H1 (cell line): Measurements from ENCODE around the gene CCNB3. TPM values are rescaled to one million over a fixed set of nuclear protein-coding genes. Genes with fewer than 3 reads are reported as not detected.

Experiments used
- CTCF ChIA-PET: fragments of 300-600 bp; sonication (Branson Sonifier 250); formaldehyde crosslinking; loops from one replicate; lab custom pipeline; 2021; ENCODE audit not compliant: partially characterized antibody; lab: Charles Lee
- POLR2A ChIA-PET: fragments of 300-600 bp; sonication (Branson Sonifier 250); formaldehyde crosslinking; loops from one replicate; lab custom pipeline; 2021; ENCODE audit warnings: inconsistent platforms; ENCODE audit not compliant: partially characterized antibody; lab: Charles Lee
- DNase-seq, 2 experiments: peaks; one replicate each; pipeline versions ENCODE4 v3.0.0 to v3.0.0-alpha.2; 2010 to 2022; ENCODE audit warnings: low spot score in 2 of 2, low read depth in 1 of 2, mixed read lengths in 1 of 2
- FAIRE-seq: peaks from 2 replicates; lab custom pipeline; 2011; peaks lifted over from hg19 to GRCh38; lab: Jason Lieb, UNC
- H2AFZ ChIP-seq: 2 replicates; pipeline ENCODE4 v1.8.1; 2012; ENCODE audit warnings: low read length, inconsistent platforms
- H2AK5ac ChIP-seq: 2 replicates; pipeline ENCODE4 v1.6.1; 2013; ENCODE audit warnings: low read depth, low read length
- H2BK120ac ChIP-seq: replicated peaks from 2 replicates; pipeline ENCODE3; 2013; ENCODE audit warnings: low read depth, low read length, inconsistent platforms
- H2BK12ac ChIP-seq: 2 replicates; pipeline ENCODE4 v1.6.1; 2013; ENCODE audit warnings: low read depth, low read length
- H2BK15ac ChIP-seq: 2 replicates; pipeline ENCODE4 v1.6.1; 2013; ENCODE audit warnings: low read length
- H2BK20ac ChIP-seq: 2 replicates; pipeline ENCODE4 v1.6.1; 2013; ENCODE audit warnings: low read length
- H2BK5ac ChIP-seq: 2 replicates; pipeline ENCODE4 v1.6.1; 2013; ENCODE audit warnings: low read depth, low read length
- H3K14ac ChIP-seq: 2 replicates; pipeline ENCODE4 v1.6.1; 2013; ENCODE audit warnings: inconsistent platforms; ENCODE audit not compliant: insufficient read length
- H3K18ac ChIP-seq: 2 replicates; pipeline ENCODE4 v1.6.1; 2013; ENCODE audit warnings: low read length; ENCODE audit errors: extremely low read depth
- H3K23ac ChIP-seq: 2 replicates; pipeline ENCODE4 v1.6.1; 2013; ENCODE audit warnings: inconsistent platforms; ENCODE audit not compliant: insufficient read length
- H3K23me2 ChIP-seq: 2 replicates; pipeline ENCODE4 v1.6.1; 2013; ENCODE audit warnings: low read depth, low read length
- H3K27ac ChIP-seq: 2 replicates; pipeline ENCODE4 v1.6.1; 2011; ENCODE audit warnings: low read depth, low read length, inconsistent platforms
- H3K27me3 ChIP-seq, 4 experiments: replicated peaks in 1 of 4; 1 replicate in 1 of 4; 2 replicates in 3 of 4; pipeline versions ENCODE4 v1.6.1 to v1.8.1; 2011 to 2013; ENCODE audit warnings: low read length in 3 of 4, mild to moderate bottlenecking in 3 of 4, inconsistent platforms in 2 of 4, mixed read lengths in 2 of 4, moderate library complexity in 1 of 4; ENCODE audit not compliant: control insufficient read depth in 3 of 4, insufficient read depth in 3 of 4; ENCODE audit errors: extremely low read depth in 1 of 4
- H3K36me3 ChIP-seq, 4 experiments: 2 replicates each; pipeline versions ENCODE4 v1.6.1 to v1.8.1; 2011 to 2013; ENCODE audit warnings: mild to moderate bottlenecking in 4 of 4, low read length in 3 of 4, moderate library complexity in 2 of 4, control low read depth in 1 of 4, inconsistent platforms in 1 of 4; ENCODE audit not compliant: insufficient read depth in 4 of 4, control insufficient read depth in 2 of 4
- H3K4ac ChIP-seq: replicated peaks from 2 replicates; pipeline ENCODE3; 2013; ENCODE audit warnings: low read length, low read depth, mixed read lengths, inconsistent platforms; ENCODE audit not compliant: insufficient read length
- H3K4me1 ChIP-seq, 4 experiments: replicated peaks in 1 of 4; 1 replicate in 1 of 4; 2 replicates in 3 of 4; pipeline versions ENCODE4 v1.6.1 to v1.8.1; 2011 to 2013; ENCODE audit warnings: low read length in 3 of 4, inconsistent platforms in 2 of 4, mixed read lengths in 1 of 4; ENCODE audit not compliant: insufficient read depth in 4 of 4, control insufficient read depth in 3 of 4
- H3K4me2 ChIP-seq, 2 experiments: 2 replicates each; pipeline versions ENCODE4 v1.6.1 to v1.8.1; 2011 to 2013; ENCODE audit warnings: low read depth in 2 of 2, low read length in 2 of 2, control low read depth in 1 of 2, inconsistent platforms in 1 of 2, mild to moderate bottlenecking in 1 of 2; ENCODE audit not compliant: insufficient read depth in 1 of 2
- H3K4me3 ChIP-seq, 4 experiments: fragments of 200-600, 300-600 bp in 1 of 4; sonication (generic), shearing (Covaris generic), sonication (Bioruptor Twin) in 1 of 4; 2 replicates each; pipeline versions ENCODE4 v1.5.1 to v1.8.1; 2011 to 2016; ENCODE audit warnings: low read length in 4 of 4, low read depth in 3 of 4, control low read depth in 2 of 4, inconsistent platforms in 2 of 4, mild to moderate bottlenecking in 2 of 4, mixed read lengths in 1 of 4, moderate library complexity in 1 of 4; ENCODE audit not compliant: insufficient read depth in 2 of 4; ENCODE audit errors: extremely low read depth in 1 of 4
- H3K56ac ChIP-seq: replicated peaks from 2 replicates; pipeline ENCODE3; 2013; ENCODE audit warnings: low read depth, mild to moderate bottlenecking, mixed read lengths, low read length, inconsistent platforms; ENCODE audit not compliant: insufficient read length
- H3K79me1 ChIP-seq: 2 replicates; pipeline ENCODE4 v1.6.1; 2013; ENCODE audit warnings: low read depth, low read length, control low read depth
- H3K79me2 ChIP-seq, 2 experiments: 2 replicates each; pipeline versions ENCODE4 v1.6.1 to v1.8.1; 2012 to 2013; ENCODE audit warnings: low read length in 2 of 2, mild to moderate bottlenecking in 2 of 2, inconsistent platforms in 1 of 2; ENCODE audit not compliant: insufficient read depth in 2 of 2, control insufficient read depth in 1 of 2
- H3K9ac ChIP-seq, 4 experiments: replicated peaks in 1 of 4; 1 replicate in 1 of 4; 2 replicates in 3 of 4; pipeline versions ENCODE4 v1.6.1 to v1.8.1; 2011 to 2013; ENCODE audit warnings: low read depth in 3 of 4, low read length in 3 of 4, control low read depth in 2 of 4, mild to moderate bottlenecking in 2 of 4, moderate library complexity in 2 of 4, inconsistent platforms in 1 of 4; ENCODE audit errors: extremely low read depth in 1 of 4
- H3K9me3 ChIP-seq, 2 experiments: 2 replicates each; pipeline versions ENCODE4 v1.6.1 to v1.8.1; 2012 to 2013; ENCODE audit warnings: mild to moderate bottlenecking in 2 of 2, moderate library complexity in 2 of 2, control low read depth in 1 of 2, inconsistent platforms in 1 of 2, low read depth in 1 of 2, low read length in 1 of 2, mixed read lengths in 1 of 2; ENCODE audit not compliant: insufficient read depth in 2 of 2
- H4K20me1 ChIP-seq, 2 experiments: replicated peaks in 1 of 2; 2 replicates each; pipeline versions ENCODE3 to v1.8.1; 2011 to 2013; ENCODE audit warnings: inconsistent platforms in 2 of 2, low read length in 2 of 2, mild to moderate bottlenecking in 1 of 2; ENCODE audit not compliant: insufficient read depth in 2 of 2, control insufficient read depth in 1 of 2
- H4K5ac ChIP-seq: 2 replicates; pipeline ENCODE4 v1.6.1; 2013; ENCODE audit warnings: low read length, low read depth, mixed read lengths, inconsistent platforms; ENCODE audit not compliant: insufficient read length
- H4K8ac ChIP-seq: 2 replicates; pipeline ENCODE4 v1.8.0; 2013; ENCODE audit warnings: mild to moderate bottlenecking, moderate library complexity, low read length, inconsistent platforms; ENCODE audit not compliant: insufficient read depth; ENCODE audit errors: extremely low read depth
- H4K91ac ChIP-seq: replicated peaks from 2 replicates; pipeline ENCODE3; 2013; ENCODE audit warnings: low read length, mixed read lengths, inconsistent platforms; ENCODE audit not compliant: insufficient read length
- BACH1 ChIP-seq: IDR thresholded peaks from 2 replicates; pipeline ENCODE4 v1.6.1; 2012; ENCODE audit warnings: low read length, improper control_type of control experiment
- CTCF ChIP-seq, 3 experiments: IDR thresholded peaks; 1 replicate in 2 of 3; 2 replicates in 1 of 3; pipeline versions ENCODE4 v1.5.1 to v1.6.1; 2011; ENCODE audit warnings: low read length in 3 of 3, mild to moderate bottlenecking in 3 of 3, inconsistent platforms in 2 of 3, low read depth in 1 of 3, moderate library complexity in 1 of 3; ENCODE audit not compliant: insufficient read depth in 1 of 3; ENCODE audit errors: control extremely low read depth in 1 of 3
- EP300 ChIP-seq, 2 experiments: IDR thresholded peaks; 1 replicate in 1 of 2; 2 replicates in 1 of 2; pipeline ENCODE4 v1.6.1; 2011 to 2012; ENCODE audit warnings: low read depth in 2 of 2, low read length in 2 of 2, mild to moderate bottlenecking in 2 of 2, borderline replicate concordance in 1 of 2, inconsistent platforms in 1 of 2, moderate library complexity in 1 of 2
- JUND ChIP-seq: IDR thresholded peaks from 2 replicates; pipeline ENCODE4 v1.6.1; 2011; ENCODE audit warnings: mild to moderate bottlenecking, improper control_type of control experiment, low read length
- PHF8 ChIP-seq: fragments of 200-600 bp; sonication (generic); conservative IDR thresholded peaks from 2 replicates; pipeline ENCODE4 v1.7.1; 2012; ENCODE audit warnings: low read depth, mild to moderate bottlenecking, inconsistent platforms, low read length, moderate library complexity
- RAD21 ChIP-seq, 2 experiments: IDR thresholded peaks in 1 of 2; conservative IDR thresholded peaks in 1 of 2; 2 replicates each; pipeline ENCODE4 v1.6.1; 2011; ENCODE audit warnings: low read depth in 2 of 2, low read length in 2 of 2, improper control_type of control experiment in 1 of 2, inconsistent platforms in 1 of 2, mild to moderate bottlenecking in 1 of 2, moderate library complexity in 1 of 2
- WGBS, 2 experiments: shearing (Covaris generic) in 1 of 2; methylation state at CpG; one replicate each; pipeline versions ENCODE4 v1.1.6 to v1.1.7; 2013 to 2015; ENCODE audit warnings: low lambda C conversion rate in 2 of 2, mixed read lengths in 2 of 2, inconsistent platforms in 1 of 2, low coverage in 1 of 2, missing lambda C conversion rate in 1 of 2; ENCODE audit not compliant: insufficient replicate concordance in 2 of 2, insufficient coverage in 1 of 2, insufficient read length in 1 of 2; ENCODE audit errors: extremely low coverage in 1 of 2, missing lambda C conversion rate in 1 of 2; 5-methylcytosine and 5-hydroxymethylcytosine counted together
- polyA plus RNA-seq, 7 experiments: library from polyadenylated mRNA; depleted of rRNA in 3 of 7; stranded (reverse) in 5 of 7; unstranded in 2 of 7; fragments of >200 nt in 5 of 7; fragments of 200-250 nt in 2 of 7; gene quantifications; 1 replicate in 5 of 7; 2 replicates in 1 of 7; 4 replicates in 1 of 7; pipeline versions ENCODE4 v1.2.1 to v1.2.3, GENCODE V29; 2011 to 2013; ENCODE audit warnings: missing spikeins in 2 of 7, mixed read lengths in 2 of 7
- total RNA-seq: library from RNA; stranded (reverse); fragmentation: NEBNext Ultra II Directional; extraction: Animal tissue kit (Norgen Biotek cat#: 25700); gene quantifications from 2 replicates; pipeline ENCODE4 v1.2.1, GENCODE V29; 2021

The CCNB3 gene
- total and polyA plus RNA-seq, 2 of the 8 experiments (the other 6 are each of a cell fraction or from before 2014, with no cell fraction given), result 0.09 to 0.30 TPM

DNA sequence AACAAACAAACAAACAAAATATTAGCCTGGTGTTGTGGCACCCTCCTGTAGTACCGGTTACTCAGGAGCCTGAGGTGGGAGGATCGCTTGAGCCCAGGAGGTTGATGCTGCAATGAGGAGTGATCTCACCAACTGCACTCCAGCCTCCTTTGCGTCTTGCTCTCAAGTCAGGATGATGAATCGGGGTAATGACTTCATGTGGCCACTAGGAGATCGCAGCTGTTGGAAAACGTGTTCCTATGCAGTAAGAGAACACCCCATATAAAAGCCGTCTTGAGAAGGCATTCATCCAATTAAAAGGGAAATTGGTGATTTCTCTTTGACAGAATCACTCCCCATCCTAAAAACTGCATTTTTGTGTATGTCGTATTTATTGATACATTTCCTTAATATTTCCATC is 6.9 kb downstream of the CCNB3 start:
- Histone ChIP-seq H3K27ac (no peak overlapping the region), H3K79me1 (no peaks in the 10 kb centered on the region), H3K9ac (no peak overlapping the region), H3K23ac (no peak overlapping the region), H2BK15ac (no peak overlapping the region), H4K5ac (no peak overlapping the region), H3K56ac (no peak overlapping the region), H3K23me2 (no peaks in the 10 kb centered on the region), H3K4me1 (no peaks in the 10 kb centered on the region), H4K91ac (no peak overlapping the region), H2BK12ac (no peak overlapping the region), H2AFZ (no peak overlapping the region), H3K18ac (no peak overlapping the region), H4K8ac (no peak overlapping the region), H3K4me2 (no peak overlapping the region), H3K79me2 (no peaks in the 10 kb centered on the region), H3K9me3 (no peaks in the 10 kb centered on the region), H3K4me3 (no peak overlapping the region), H2BK120ac (no peak overlapping the region), H3K36me3 (no peaks in the 10 kb centered on the region), H2AK5ac (no peak overlapping the region), H3K27me3 (no peaks in the 10 kb centered on the region), H3K14ac (no peak overlapping the region), H3K4ac (no peak overlapping the region), H2BK5ac (no peak overlapping the region), H2BK20ac (no peak overlapping the region), H4K20me1 (no peaks in the 10 kb centered on the region)
- FAIRE-seq, result no peak
- DNase-seq, result no peak
- ChIA-PET CTCF (interaction anchor here (1.0 to 3.1 kb wide), 5 partner anchors 23 to 296 kb away, joined by 3 to 16 read pairs (median 3); no protein-coding TSS in a partner anchor), POLR2A (no interaction called here)
- TF ChIP-seq RAD21 (IDR thresholded peaks at IDR 0.05 in 1 of 2, conservative IDR thresholded peaks at IDR 0.05 in 1 of 2; ENCODE audit: low read depth in 2 of 2, low read length in 2 of 2) (peak; percentile 34 to 43), CTCF (IDR thresholded peaks at IDR 0.05; ENCODE audit: control extremely low read depth in 1 of 3, insufficient read depth in 1 of 3, low read depth in 1 of 3, low read length in 3 of 3) (peak; percentile 23 to 47 (median 25); a peak in 3 of 4 replicates), BACH1 (no peak), PHF8 (no peak), JUND (0 out of 2 replicates have a peak, but pooled peaks have one; percentile 13), EP300 (IDR thresholded peaks at IDR 0.05; ENCODE audit: borderline replicate concordance in 1 of 2, low read depth in 2 of 2, low read length in 2 of 2) (no peak)
- 58% methylated on average over 8 of the region's 8 CpGs; no CpG with 5 or more reads in 1 of the 2 experiments for WGBS, 2 experiments
